ENCODE data around the gene SPATA6L.

- no peak for TF ChIP-seq CTCF (IDR thresholded peaks at IDR 0.05)
- no peak for TF ChIP-seq POLR2A (IDR thresholded peaks at IDR 0.05)
Observed at GRCh38 chr9:4583001-4583400, 83.3 kb downstream of the SPATA6L start.
